Activated CD4-positive, alpha-beta T cell treated with anti-CD3 and anti-CD28 coated beads, Interleukin-10, Interleukin-2, amounts not matched to agents 100 ng/mL and 50 ng/mL, durations not matched to agents 16 hours and 8 hours (primary cell): ENCODE data around the gene GRIP2.

Source experiments
- DNase-seq: peaks from one replicate; pipeline ENCODE4 v3.0.0-alpha.2; 2020

The GRIP2 gene

DNA sequence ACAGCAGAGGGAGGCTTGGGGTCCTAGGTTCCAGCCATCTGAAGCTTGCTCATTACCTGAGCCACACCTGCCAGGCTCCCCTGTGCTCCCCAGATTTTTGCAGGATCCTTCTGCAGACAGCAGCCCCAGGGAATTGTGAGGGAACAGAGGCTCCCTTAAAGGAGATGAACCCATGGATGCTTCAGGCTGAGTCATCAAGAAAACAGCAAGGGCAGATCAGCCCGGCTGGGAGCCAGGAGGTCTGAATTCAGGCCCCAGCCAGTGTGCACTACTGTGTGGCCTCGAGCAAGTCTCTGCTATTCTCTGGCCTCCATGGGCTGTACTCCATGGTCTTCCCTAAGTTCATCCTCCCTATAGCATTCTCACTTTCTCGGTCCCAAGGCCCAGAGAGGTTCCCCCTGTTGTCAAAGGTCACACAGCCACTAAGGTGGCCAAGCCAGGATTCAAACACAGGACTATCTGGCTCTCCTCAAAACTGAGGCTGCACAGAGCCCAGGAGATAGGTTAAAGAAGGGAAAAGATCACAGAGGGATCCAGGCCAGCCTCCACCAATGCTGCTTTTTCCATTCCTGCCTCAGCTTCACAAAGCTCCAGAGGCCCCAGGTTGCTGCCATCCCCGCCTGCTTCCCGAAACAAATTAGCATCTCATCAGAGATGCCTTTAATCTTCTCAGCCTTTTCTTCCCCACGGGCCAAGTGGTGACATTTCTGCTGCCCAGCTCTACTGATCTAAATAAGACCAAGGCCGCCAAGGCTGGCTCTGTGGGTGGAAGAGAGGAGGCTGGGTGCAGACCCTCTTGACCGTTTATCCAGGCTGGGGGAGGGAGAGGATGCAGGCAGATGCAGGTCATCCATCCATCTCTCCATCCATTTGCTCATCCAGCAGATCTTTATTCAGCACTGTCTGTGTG, 21.2 kb upstream of the GRIP2 start:
- DNase-seq = no peak

DNA sequence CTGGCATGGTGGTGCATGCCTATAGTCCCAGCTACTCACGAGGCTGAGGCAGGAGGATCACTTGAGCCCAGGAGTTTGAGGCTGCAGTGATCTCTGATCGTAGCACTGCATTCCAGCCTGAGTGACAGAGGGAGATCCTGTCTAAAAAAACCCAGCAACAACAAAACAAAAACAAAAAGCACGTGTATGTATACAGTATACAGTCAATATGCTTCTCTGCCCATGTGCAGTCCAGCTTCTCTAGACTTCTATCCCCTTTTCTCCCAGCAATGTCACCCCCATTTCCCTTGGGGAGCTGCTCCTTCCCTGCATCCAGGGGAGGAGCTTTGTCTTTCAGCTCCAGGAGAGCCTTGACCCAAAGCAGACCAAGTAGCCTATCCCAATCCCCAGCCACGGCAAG, 20.0 kb upstream of the GRIP2 start:
- DNase-seq = no peak

DNA sequence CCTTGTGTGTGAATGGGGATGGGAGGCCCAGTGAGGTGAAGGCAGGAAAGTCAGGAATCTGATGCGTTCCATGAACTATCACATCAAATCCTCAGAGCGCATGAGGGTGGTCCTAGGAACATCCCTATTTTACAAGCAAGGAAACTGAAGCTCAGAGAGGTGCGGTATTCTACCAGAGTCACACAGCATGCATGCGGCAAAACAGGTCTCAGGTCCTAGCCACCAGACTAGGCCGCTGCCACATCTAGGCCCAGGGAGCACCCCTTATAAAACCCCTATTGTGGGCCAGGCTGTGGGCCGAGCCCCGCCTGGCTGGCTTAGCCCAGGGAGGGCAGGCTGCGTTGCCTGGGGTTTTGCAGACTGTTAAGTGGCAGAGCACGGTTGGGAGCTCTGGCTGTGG, 17.9 kb upstream of the GRIP2 start:
- no peak for DNase-seq

GRCh38 chr3:14555835-14556234, 15.7 kb upstream of the GRIP2 start:
- DNase-seq = no peak

- no peak for DNase-seq
Measured at GRCh38 chr3:14554715-14555114, 14.6 kb upstream of the GRIP2 start.

DNA sequence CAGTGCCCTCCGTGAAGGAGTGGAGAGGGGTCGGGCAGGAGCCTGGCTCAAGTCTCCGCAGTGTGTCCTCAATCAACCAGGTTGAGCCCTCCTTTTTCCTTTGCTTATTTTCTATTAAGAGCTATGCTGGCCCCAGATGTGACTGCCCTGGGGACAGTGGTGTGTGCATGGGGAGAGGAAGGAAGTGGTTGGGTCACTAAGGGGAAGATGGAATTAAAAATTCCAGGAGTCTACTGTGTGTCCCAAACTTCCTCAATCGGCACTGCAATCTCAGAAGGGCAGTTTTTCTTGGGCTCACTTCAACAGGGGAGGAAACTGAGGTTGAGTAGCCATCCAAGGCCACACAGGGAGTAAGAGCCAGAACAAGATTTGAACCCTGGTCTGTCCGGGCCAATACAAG, 13.7 kb upstream of the GRIP2 start:
- no peak for DNase-seq

DNA sequence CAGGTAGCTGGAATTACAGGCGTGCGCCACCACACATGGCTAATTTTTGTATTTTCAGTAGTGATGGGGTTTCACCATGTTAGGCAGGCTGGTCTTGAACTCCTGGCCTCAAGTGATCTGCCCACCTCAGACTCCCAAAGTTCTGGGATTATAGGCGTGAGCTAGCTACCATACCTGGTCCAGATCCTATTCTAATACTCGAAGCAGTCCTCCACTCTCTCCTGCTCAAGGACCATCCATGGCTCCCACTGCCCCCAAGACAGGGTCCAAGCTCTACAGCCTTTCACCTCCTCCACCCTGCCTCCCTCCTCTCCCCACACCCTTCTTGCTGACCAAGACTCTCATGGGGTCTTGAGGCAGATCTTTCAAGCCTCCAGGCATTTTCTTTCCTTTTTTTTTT, 12.6 kb upstream of the GRIP2 start:
- DNase-seq = no peak

DNA sequence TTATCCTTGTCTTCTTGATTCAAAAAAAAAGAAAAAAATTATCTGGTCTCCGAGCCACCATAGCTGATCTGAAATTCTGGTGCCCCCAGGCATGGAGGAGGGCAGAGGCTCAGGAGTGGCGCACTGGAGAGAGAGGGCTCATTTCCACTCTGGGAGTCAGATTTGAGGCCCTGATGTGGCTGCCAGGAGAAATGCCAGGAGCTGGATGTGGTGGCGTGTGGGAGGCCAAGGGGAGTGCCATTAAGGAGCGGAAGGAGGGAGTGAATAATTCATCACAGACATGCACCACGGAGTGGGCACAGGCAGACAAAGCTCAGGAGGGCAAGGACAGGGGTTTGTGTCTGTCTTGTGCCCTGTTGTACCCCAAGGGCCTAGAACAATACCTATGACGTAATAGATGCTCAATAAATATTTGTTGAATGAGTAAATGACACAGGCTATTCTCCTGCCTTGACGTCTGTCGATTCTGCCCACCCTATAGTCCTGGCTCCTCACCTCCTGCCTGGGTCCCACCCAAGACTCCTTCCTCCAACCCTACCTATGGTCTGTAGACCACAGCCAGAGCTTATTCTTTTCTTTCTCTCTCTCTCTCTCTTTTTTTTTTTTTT, 12.0 kb upstream of the GRIP2 start:
- DNase-seq = no peak

GRCh38 chr3:14550651-14551611, 10.8 kb upstream of the GRIP2 start:
- DNase-seq = no peak

GRCh38 chr3:14550181-14550580, 10.0 kb upstream of the GRIP2 start:
- DNase-seq = no peak

DNA sequence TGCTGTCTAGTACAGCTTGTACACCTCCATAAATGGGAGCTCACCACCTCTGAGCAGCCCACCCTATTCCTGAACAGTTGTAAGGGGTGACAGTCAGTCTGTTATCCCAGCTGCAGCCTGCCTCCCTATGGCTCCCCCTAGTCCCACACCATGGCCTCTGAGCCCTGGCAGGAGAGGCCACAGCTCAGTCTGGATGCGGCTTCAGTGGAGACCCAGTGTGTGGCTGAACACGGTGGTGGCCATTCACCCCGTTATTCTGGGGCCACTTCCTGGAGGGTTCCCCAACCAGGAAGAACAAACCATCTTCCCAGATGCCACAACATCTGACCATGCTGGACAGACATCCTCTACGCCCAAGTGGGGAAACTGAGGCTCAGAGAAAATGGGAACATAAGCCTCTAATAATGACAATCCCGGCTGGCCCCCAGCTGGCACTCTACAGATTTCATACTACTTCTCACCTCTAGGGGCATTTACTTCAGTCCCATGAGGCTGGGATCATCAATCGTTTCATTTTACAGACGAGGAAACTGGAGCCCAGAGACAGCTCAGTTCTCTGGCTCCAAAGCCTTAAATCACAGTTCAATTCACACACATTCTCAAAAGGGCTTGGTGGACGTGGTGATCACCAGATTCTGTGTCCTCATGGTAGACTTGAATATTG, 9.2 kb upstream of the GRIP2 start:
- DNase-seq = no peak

- DNase-seq = peak; percentile 56
Measured at GRCh38 chr3:14548321-14548729, 8.2 kb upstream of the GRIP2 start.

GRCh38 chr3:14547693-14548092, 7.6 kb upstream of the GRIP2 start:
- no peak for DNase-seq

DNA sequence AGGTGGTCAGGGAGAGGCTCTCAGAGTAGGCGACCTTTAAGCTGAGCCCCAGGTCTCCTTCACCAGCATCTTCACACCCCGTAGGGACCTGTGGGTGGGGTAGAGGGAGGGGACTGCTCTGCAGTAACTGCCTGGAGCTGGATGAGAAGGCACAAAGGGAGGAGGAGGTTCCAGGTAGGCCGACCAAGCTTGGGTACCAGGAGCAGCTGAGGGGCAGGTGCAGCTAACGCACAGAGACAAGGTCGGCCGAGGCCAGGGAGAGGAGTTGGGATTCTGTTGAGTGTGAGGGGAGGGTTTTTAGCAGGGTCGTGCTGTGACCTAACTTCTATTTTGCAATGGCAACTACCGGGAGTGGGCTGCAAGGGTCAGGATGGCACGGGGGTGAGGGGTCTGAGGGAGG, 5.9 kb upstream of the GRIP2 start:
- DNase-seq = no peak

DNA sequence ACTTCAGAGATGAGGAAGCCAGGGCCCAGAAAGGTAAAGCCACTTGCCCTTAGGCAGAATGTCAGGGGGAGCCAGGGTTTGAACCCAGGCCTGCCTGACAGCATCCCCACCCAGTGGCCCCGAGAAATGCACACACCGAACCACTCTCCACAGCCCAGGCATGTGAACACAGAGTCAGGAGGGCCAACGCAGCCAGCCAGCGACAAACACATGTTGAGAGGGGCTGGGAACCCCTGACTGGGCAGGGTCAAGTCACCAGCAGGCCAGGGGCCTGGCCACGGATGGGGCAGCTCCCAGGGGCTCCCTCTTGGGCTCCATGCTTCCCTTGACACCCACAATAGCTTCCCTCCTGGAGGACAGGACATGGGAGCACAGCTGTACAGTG, 5.1 kb upstream of the GRIP2 start:
- no peak for DNase-seq

GRCh38 chr3:14544282-14545250, 4.4 kb upstream of the GRIP2 start:
- DNase-seq = no peak

- no peak for DNase-seq
Measured at GRCh38 chr3:14543446-14543845, 3.3 kb upstream of the GRIP2 start.

DNA sequence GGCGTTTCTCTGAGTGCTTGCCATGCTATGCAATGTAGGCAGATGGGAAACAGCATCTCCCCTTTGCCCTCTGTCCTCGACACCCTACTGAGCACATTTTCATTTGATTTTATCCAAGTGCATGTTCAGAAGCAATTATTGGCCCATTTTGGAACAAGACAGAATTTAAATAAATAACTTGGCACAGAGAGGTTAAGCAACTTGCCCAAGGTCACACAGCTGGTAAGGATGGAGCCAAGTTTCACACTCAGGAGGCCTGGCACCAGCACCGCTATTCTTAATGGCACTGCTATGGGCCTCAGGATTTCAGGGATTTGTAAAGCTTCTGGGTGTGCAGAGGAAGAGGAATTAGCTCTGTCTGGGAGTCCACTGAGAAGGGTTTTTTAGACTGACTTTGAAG, 2.5 kb upstream of the GRIP2 start:
- DNase-seq = no peak

GRCh38 chr3:14541646-14542045, 1.5 kb upstream of the GRIP2 start:
- DNase-seq = no peak

DNA sequence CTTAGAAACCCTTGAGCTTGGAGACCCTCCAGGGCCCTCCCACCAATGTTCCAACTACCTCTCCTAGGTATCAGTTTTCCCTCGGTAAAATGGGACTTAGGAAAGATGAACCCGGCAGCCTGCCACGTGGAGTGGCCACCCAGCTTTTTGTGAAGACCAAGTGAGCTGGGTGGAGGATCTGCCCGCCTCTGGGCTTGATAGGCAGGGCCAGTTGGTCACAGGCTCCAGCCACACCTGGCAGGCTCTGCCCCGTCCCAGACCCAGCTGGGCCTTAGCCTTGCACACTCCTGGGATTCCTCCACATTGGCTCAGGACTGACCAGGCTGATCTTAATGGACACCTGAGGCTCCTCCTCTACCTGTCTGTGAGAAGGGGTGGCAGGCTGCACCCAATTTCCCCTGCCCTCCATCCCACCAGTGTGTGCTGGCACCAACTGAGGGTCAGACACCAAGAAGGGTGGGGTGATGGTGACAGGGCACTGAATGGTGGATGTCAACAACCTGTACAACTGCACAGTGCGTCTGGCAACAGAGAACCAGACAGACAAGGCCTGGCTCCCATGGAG, 761 bp upstream of the GRIP2 start:
- no peak for DNase-seq

DNA sequence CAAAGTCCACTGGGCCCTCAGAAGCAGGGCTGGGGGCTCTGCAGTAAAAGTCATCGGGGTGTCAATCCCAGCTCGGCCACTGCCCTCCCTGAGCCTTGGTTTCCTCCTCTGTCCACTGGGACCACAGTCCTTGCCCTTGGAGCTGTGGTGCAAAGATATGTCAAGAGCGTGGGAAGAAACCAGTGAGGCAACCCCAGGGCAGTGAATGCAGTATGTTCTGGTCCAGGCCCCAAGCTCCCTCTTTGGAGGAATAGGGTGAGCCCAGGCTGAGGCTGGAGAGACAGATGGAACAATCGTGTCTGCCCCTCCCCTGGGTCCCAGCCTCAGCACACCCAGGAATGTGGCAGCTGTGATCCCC, 779 bp downstream of the GRIP2 start:
- no peak for DNase-seq
